DOHH2 (cell line): ENCODE data around the gene RUNX1.

Experiments
- EZH2phosphoT487 ChIP-seq: fragments of 200-600 bp; sonication (generic); IDR thresholded peaks from 2 replicates; pipeline ENCODE4 v1.6.1; 2017; ENCODE audit warnings: borderline replicate concordance, mild to moderate bottlenecking, antibody characterized with exemption, low read length, moderate library complexity, mixed read lengths
- TF ChIP-seq, protein P1 (sequence below): fragments of 200-600 bp; sonication (generic); IDR thresholded peaks from one replicate; pipeline ENCODE4 v1.5.1; 2014; ENCODE audit warnings: antibody characterized with exemption, mild to moderate bottlenecking, low read depth, low read length; ENCODE audit not compliant: poor library complexity, severe bottlenecking

GRCh38 chr21:35034203-35034926 lies 14.7 kb downstream of the RUNX1 start:
- TF ChIP-seq, protein P1, sequence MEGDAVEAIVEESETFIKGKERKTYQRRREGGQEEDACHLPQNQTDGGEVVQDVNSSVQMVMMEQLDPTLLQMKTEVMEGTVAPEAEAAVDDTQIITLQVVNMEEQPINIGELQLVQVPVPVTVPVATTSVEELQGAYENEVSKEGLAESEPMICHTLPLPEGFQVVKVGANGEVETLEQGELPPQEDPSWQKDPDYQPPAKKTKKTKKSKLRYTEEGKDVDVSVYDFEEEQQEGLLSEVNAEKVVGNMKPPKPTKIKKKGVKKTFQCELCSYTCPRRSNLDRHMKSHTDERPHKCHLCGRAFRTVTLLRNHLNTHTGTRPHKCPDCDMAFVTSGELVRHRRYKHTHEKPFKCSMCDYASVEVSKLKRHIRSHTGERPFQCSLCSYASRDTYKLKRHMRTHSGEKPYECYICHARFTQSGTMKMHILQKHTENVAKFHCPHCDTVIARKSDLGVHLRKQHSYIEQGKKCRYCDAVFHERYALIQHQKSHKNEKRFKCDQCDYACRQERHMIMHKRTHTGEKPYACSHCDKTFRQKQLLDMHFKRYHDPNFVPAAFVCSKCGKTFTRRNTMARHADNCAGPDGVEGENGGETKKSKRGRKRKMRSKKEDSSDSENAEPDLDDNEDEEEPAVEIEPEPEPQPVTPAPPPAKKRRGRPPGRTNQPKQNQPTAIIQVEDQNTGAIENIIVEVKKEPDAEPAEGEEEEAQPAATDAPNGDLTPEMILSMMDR = no peak
- TF ChIP-seq EZH2phosphoT487 = no peak
